ENCODE measurements around the gene LGR5. TPM values are rescaled to one million over a fixed set of nuclear protein-coding genes. Genes with fewer than 3 reads are reported as not detected.

Gene LGR5
- total RNA-seq, 3 donors from 2014 or later: 1.5 to 6.7 (median 4.4) TPM

GRCh38 chr12:71442567-71442931, 3.0 kb downstream of the LGR5 start:
- H3K4me1 ChIP-seq (ENCODE audit: low read depth): peaks cover 7% of the 10 kb centered on the region
- no peak for ATAC-seq
- no peak for DNase-seq
- H3K36me3 ChIP-seq (ENCODE audit: low read depth): no peaks in the 10 kb centered on the region
- no peak overlapping the region for H3K4me3 ChIP-seq
- no peak for TF ChIP-seq CTCF (IDR thresholded peaks at IDR 0.05)
- intact Hi-C loops (cut with DNase I, micrococcal nuclease): no loop called here
- H3K9me3 ChIP-seq: no peaks in the 10 kb centered on the region

- no peaks in the 10 kb centered on the region for H3K9me3 ChIP-seq
- TF ChIP-seq CTCF (IDR thresholded peaks at IDR 0.05): no peak
- no peak for DNase-seq
- intact Hi-C loops (cut with DNase I, micrococcal nuclease): no loop called here
- peaks cover 6% of the 10 kb centered on the region for H3K4me1 ChIP-seq (ENCODE audit: low read depth)
- no peaks in the 10 kb centered on the region for H3K36me3 ChIP-seq (ENCODE audit: low read depth)
- no peak overlapping the region for H3K4me3 ChIP-seq
- no peak for ATAC-seq
Measured at GRCh38 chr12:71445071-71445470, 5.5 kb downstream of the LGR5 start.

- intact Hi-C loops (cut with DNase I, micrococcal nuclease): no loop called here
- no peak for DNase-seq
- Histone ChIP-seq H3K36me3 (ENCODE audit: low read depth) (no peaks in the 10 kb centered on the region), H3K4me3 (no peak overlapping the region), H3K9me3 (no peaks in the 10 kb centered on the region), H3K4me1 (ENCODE audit: low read depth) (no peaks in the 10 kb centered on the region)
- ATAC-seq: no peak
- no peak for TF ChIP-seq CTCF (IDR thresholded peaks at IDR 0.05)
Measured at GRCh38 chr12:71447691-71448132, 8.1 kb downstream of the LGR5 start.

GRCh38 chr12:71448150-71448581, 8.6 kb downstream of the LGR5 start:
- no peak for TF ChIP-seq CTCF (IDR thresholded peaks at IDR 0.05)
- no peak for DNase-seq

GRCh38 chr12:71449373-71450070, 9.9 kb downstream of the LGR5 start:
- Histone ChIP-seq H3K4me1 (ENCODE audit: low read depth) (no peaks in the 10 kb centered on the region), H3K9me3 (no peaks in the 10 kb centered on the region), H3K4me3 (no peak overlapping the region), H3K36me3 (ENCODE audit: low read depth) (no peaks in the 10 kb centered on the region)
- no peak for TF ChIP-seq CTCF (IDR thresholded peaks at IDR 0.05)
- no peak for DNase-seq
- intact Hi-C loops (cut with DNase I, micrococcal nuclease): no loop called here
- no peak for ATAC-seq

More at GRCh38 chr12:71448150-71448581, 8.6 kb downstream of the LGR5 start:
- Histone ChIP-seq H3K36me3 (ENCODE audit: low read depth) (no peaks in the 10 kb centered on the region), H3K4me1 (ENCODE audit: low read depth) (no peaks in the 10 kb centered on the region), H3K4me3 (no peak overlapping the region), H3K9me3 (no peaks in the 10 kb centered on the region)
- intact Hi-C loops (cut with DNase I, micrococcal nuclease): no loop called here
- ATAC-seq: no peak
